ENCODE results near the gene LSM10. TPM values are rescaled to one million over a fixed set of nuclear protein-coding genes. Genes with fewer than 3 reads are reported as not detected.

Gene LSM10
- total RNA-seq, 1 donor from 2014 or later: 58.6 TPM

GRCh38 chr1:36349241-36349671, 48.5 kb downstream of the LSM10 start:
- Mint-ChIP-seq H3K9me3 (no peaks in the 10 kb centered on the region), H3K27ac (no peak overlapping the region), H3K36me3 (ENCODE audit: low read depth) (peaks cover 45% of the 10 kb centered on the region), H3K27me3 (no peaks in the 10 kb centered on the region), H3K4me3 (no peak overlapping the region), H3K4me1 (peaks cover 21% of the 10 kb centered on the region)
- no peak for DNase-seq
- intact Hi-C loops (cut with micrococcal nuclease): no loop called here

GRCh38 chr1:36346741-36347370, 50.9 kb downstream of the LSM10 start:
- Mint-ChIP-seq H3K4me1 (peaks cover 16% of the 10 kb centered on the region), H3K27me3 (no peaks in the 10 kb centered on the region), H3K27ac (no peak overlapping the region), H3K9me3 (no peaks in the 10 kb centered on the region), H3K4me3 (no peak overlapping the region), H3K36me3 (ENCODE audit: low read depth) (peaks cover 34% of the 10 kb centered on the region)
- intact Hi-C loops (cut with micrococcal nuclease): no loop called here
- no peak for DNase-seq

- intact Hi-C loops (cut with micrococcal nuclease): no loop called here
- Mint-ChIP-seq H3K27ac (no peak overlapping the region), H3K9me3 (no peaks in the 10 kb centered on the region)
These were observed 52.4 kb downstream of the LSM10 start for GRCh38 chr1:36345353-36345752.

GRCh38 chr1:36344395-36344680, 53.4 kb downstream of the LSM10 start:
- Mint-ChIP-seq H3K27ac (no peak overlapping the region), H3K4me3 (no peak overlapping the region), H3K9me3 (no peaks in the 10 kb centered on the region), H3K27me3 (no peaks in the 10 kb centered on the region), H3K4me1 (peaks cover 2% of the 10 kb centered on the region), H3K36me3 (ENCODE audit: low read depth) (peaks cover 35% of the 10 kb centered on the region)
- intact Hi-C loops (cut with micrococcal nuclease): no loop called here
- no peak for DNase-seq

More at GRCh38 chr1:36345353-36345752, 52.4 kb downstream of the LSM10 start:
- peaks cover 34% of the 10 kb centered on the region for H3K36me3 Mint-ChIP-seq (ENCODE audit: low read depth)
- DNase-seq: no peak
- no peak overlapping the region for H3K4me3 Mint-ChIP-seq
- peaks cover 4% of the 10 kb centered on the region for H3K4me1 Mint-ChIP-seq
- H3K27me3 Mint-ChIP-seq: no peaks in the 10 kb centered on the region

- H3K9me3 Mint-ChIP-seq: no peaks in the 10 kb centered on the region
- H3K36me3 Mint-ChIP-seq (ENCODE audit: low read depth): peaks cover 39% of the 10 kb centered on the region
- no peak for DNase-seq
- H3K27me3 Mint-ChIP-seq: no peaks in the 10 kb centered on the region
- intact Hi-C loops (cut with micrococcal nuclease): loop anchor here (2.0 kb wide), 1 partner anchor 25 kb away; no protein-coding TSS in a partner anchor
- no peak overlapping the region for H3K27ac Mint-ChIP-seq
- peaks cover 7% of the 10 kb centered on the region for H3K4me1 Mint-ChIP-seq
- no peak overlapping the region for H3K4me3 Mint-ChIP-seq
These were observed 53.9 kb downstream of the LSM10 start for GRCh38 chr1:36343651-36344394.

Other genes starting within 250 kb of the LSM10 start
- gene TRAPPC3, start 248.4 kb downstream of the LSM10 start, total RNA-seq: 71.2 and 72.4 TPM in 2 replicates
- 170 and 177 TPM in 2 replicates for gene MAP7D1, start 241.7 kb downstream of the LSM10 start, total RNA-seq
- 157 and 161 TPM in 2 replicates for gene THRAP3, start 173.5 kb downstream of the LSM10 start, total RNA-seq
- gene SH3D21, start 91.5 kb downstream of the LSM10 start, total RNA-seq: 17.0 and 19.4 TPM in 2 replicates
- gene EVA1B, start 74.3 kb downstream of the LSM10 start, total RNA-seq: 7.5 and 9.0 TPM in 2 replicates
- 40.6 and 51.3 TPM in 2 replicates for gene STK40, start 12.0 kb downstream of the LSM10 start, total RNA-seq
- gene OSCP1, start 52.5 kb upstream of the LSM10 start, total RNA-seq: 0.82 and 0.92 TPM in 2 replicates
- gene MRPS15, start 66.5 kb upstream of the LSM10 start, total RNA-seq: 117 and 126 TPM in 2 replicates
- 0.07 and 0.16 TPM in 2 replicates for gene CSF3R, start 85.0 kb upstream of the LSM10 start, total RNA-seq